ENCODE measurements around the gene DNAJC16.

DNAJC16 gene

DNA sequence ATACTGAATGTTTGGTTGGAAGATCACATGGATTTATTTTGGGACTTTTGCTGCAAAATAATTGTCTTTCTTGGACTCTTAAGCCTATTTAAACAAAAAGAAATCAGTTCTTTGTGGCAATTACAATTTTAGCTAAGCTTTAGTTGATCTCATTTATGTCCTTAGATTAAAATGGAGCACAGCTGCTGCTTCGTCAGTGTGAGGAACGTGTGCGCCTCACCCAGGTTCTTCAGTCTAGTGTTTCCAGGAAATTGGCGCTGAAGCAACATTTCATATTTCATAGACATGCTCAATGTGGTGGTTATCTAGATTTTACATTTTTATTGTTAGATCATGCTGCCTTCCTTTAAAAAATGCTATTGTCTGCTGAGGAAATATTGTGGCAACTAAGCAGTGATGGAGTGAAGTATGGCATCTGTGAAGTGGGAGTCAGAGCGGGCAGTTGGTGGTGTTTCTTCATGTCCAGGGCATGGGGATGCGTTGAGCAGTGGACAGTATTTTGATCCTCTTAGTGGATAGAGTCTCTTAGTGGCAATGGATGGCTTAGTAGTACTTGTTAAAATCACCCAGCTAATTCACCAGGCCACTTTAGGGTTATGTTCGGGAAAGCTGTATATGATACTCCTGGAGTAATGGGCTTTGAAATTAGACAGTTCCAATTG lies 96.2 kb downstream of the DNAJC16 start:
- DNase-seq, result no peak

DNA sequence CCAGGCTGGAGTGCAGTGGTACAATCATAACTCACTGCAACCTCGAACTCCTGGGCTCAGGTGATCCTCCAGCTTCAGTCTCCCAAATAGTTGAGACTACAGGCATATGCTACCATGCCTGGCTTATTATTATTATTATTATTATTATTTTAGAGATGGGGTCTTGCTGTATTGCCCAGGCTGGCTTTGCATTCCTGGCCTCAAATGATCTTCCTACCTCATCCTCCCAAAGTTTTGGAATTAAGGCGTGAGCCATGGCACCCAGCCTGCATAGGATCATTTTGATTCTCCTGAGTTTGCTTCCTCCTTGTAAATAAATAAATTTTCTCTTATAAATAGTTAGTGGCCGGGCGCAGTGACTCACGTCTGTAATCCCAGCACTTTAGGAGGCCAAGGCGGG lies 96.8 kb downstream of the DNAJC16 start:
- DNase-seq, result no peak

DNA sequence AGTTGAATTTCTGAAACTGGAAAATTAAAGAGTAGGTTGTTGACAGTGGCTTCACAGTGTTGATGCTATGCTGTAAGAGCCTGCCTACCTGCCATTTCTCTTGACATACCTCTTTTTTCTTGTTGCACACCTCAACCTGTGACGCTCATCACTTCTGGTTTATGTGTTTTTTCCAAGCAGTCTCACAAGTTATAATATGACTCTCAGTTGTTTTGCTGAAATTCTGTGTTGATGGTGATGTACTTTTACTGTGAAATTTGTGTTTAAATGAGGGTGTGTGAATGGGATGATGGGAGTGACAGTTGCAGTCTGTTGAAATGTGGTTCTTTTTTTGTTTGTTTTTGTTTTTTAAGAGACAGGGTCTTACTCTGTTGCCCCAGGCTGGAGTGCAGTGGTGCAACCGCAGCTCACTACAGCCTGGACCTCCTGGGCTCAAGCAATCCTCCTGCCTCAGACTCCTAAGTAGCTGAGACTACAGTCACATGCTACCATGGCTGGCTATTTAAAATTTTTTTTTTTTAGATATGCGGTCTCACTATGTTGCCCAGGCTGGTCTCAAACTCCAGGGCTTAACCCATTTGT lies 97.6 kb downstream of the DNAJC16 start:
- DNase-seq, result no peak

GRCh38 chr1:15625056-15625917 lies 98.6 kb downstream of the DNAJC16 start:
- no peak for DNase-seq

Data from DMS 273 treated with DMSO at 0.1 percent for 48 hours (cell line).